GM12878 (cell line): ENCODE data around the gene TSEN54. TPM values are rescaled to one million over a fixed set of nuclear protein-coding genes. Genes with fewer than 3 reads are reported as not detected.

Experiments
- ASH2L ChIP-seq: fragments of 300-600, 200-600 bp; sonication (generic); IDR thresholded peaks from 2 replicates; pipeline ENCODE4 v1.6.1; 2017; ENCODE audit warnings: low read depth, mild to moderate bottlenecking, borderline replicate concordance
- BHLHE40 ChIP-seq, 2 experiments: fragments of 450-650 bp in 1 of 2; IDR thresholded peaks; 2 replicates each; pipeline ENCODE4 v1.6.1; 2011 to 2017; ENCODE audit warnings: low read depth in 2 of 2, borderline replicate concordance in 1 of 2, improper control_type of control experiment in 1 of 2, low read length in 1 of 2, mild to moderate bottlenecking in 1 of 2
- CREB1 ChIP-seq: IDR thresholded peaks from 2 replicates; pipeline ENCODE4 v1.6.1; 2012; ENCODE audit warnings: low read depth, mild to moderate bottlenecking, inconsistent platforms
- KAT2A ChIP-seq: conservative IDR thresholded peaks from 2 replicates; pipeline ENCODE4 v1.6.1; 2011; ENCODE audit warnings: low read depth, low read length; ENCODE audit not compliant: control insufficient read depth
- NFYB ChIP-seq: IDR thresholded peaks from 2 replicates; pipeline ENCODE4 v1.6.1; 2011; ENCODE audit warnings: low read depth, mild to moderate bottlenecking, low read length, improper control_type of control experiment, moderate library complexity; ENCODE audit not compliant: insufficient read depth
- PAX5 ChIP-seq: IDR thresholded peaks from 2 replicates; pipeline ENCODE4 v1.6.1; 2011; ENCODE audit warnings: low read depth, low read length, borderline replicate concordance
- POU2F2 ChIP-seq: IDR thresholded peaks from 3 replicates; pipeline ENCODE4 v1.6.1; 2011; ENCODE audit warnings: low read depth, mild to moderate bottlenecking, low read length, borderline replicate concordance
- RCOR1 ChIP-seq: conservative IDR thresholded peaks from 2 replicates; pipeline ENCODE4 v1.6.1; 2012; ENCODE audit warnings: low read depth, low read length, improper control_type of control experiment
- SP1 ChIP-seq: IDR thresholded peaks from one replicate; pipeline ENCODE4 v1.6.1; 2011; ENCODE audit warnings: low read depth, low read length
- STAT3 ChIP-seq: IDR thresholded peaks from 2 replicates; pipeline ENCODE4 v1.6.1; 2011; ENCODE audit warnings: low read depth, low read length, improper control_type of control experiment
- YBX1 ChIP-seq: fragments of 450-650 bp; IDR thresholded peaks from 2 replicates; pipeline ENCODE4 v1.6.1; 2016; ENCODE audit warnings: antibody characterized with exemption
- ZNF384 ChIP-seq: IDR thresholded peaks from 2 replicates; pipeline ENCODE4 v1.6.1; 2012; ENCODE audit warnings: low read depth, mild to moderate bottlenecking, low read length, improper control_type of control experiment, borderline replicate concordance
- ZSCAN29 ChIP-seq: fragments of 450-650 bp; IDR thresholded peaks from 2 replicates; pipeline ENCODE4 v1.6.1; 2017; ENCODE audit warnings: mild to moderate bottlenecking, moderate library complexity
- polyA plus RNA-seq, 11 experiments: library from polyadenylated mRNA; depleted of rRNA in 4 of 11; unstranded in 6 of 11; stranded (reverse) in 5 of 11; fragments of >200 nt; fragmentation: Nextera tagmentation in 4 of 11; fragmentation: Illumina TruSeq in 1 of 11; extraction: Ambion mirVana in 4 of 11; extraction: Trizol in 1 of 11; gene quantifications; 1 replicate in 1 of 11; 2 replicates in 10 of 11; pipeline versions ENCODE4 v1.2.1 to v1.2.3, GENCODE V29; 2011 to 2016; ENCODE audit warnings: inconsistent platforms in 2 of 11, missing spikeins in 2 of 11, low read depth in 1 of 11
- total RNA-seq, 4 experiments: library from RNA; depleted of rRNA in 3 of 4; stranded (reverse); fragments of >200 nt in 3 of 4; fragmentation: Illumina TruSeq in 1 of 4; extraction: Trizol in 1 of 4; gene quantifications; 2 replicates each; pipeline versions ENCODE4 v1.2.1 to v1.2.3, GENCODE V29; 2013 to 2021
- TF ChIP-seq, protein P1 (sequence below): fragments of 450-650 bp; formaldehyde crosslinking; IDR thresholded peaks from 2 replicates; pipeline ENCODE4 v1.4.0; 2022; ENCODE audit warnings: mild to moderate bottlenecking, moderate library complexity
- TF ChIP-seq, protein P2 (sequence below): fragments of 150-350 bp; IDR thresholded peaks from 2 replicates; pipeline ENCODE4 v1.6.1; 2014; ENCODE audit warnings: mild to moderate bottlenecking, low read depth, low read length
- TF ChIP-seq, protein P3 (sequence below): IDR thresholded peaks from 2 replicates; pipeline ENCODE4 v1.6.1; 2012; ENCODE audit warnings: mild to moderate bottlenecking, low read depth, low read length
- TF ChIP-seq, protein P4 (sequence below), 3 experiments: IDR thresholded peaks in 2 of 3; conservative IDR thresholded peaks in 1 of 3; 2 replicates each; pipeline ENCODE4 v1.5.1; 2011; ENCODE audit warnings: low read depth in 3 of 3, low read length in 3 of 3, mild to moderate bottlenecking in 3 of 3, control low read depth in 2 of 3, moderate library complexity in 2 of 3, inconsistent platforms in 1 of 3, mixed read lengths in 1 of 3; ENCODE audit not compliant: control insufficient read depth in 2 of 3, insufficient read depth in 1 of 3; ENCODE audit errors: extremely low read depth in 1 of 3
- TF ChIP-seq, protein P5 (sequence below): fragments of 450-650 bp; IDR thresholded peaks from 2 replicates; pipeline ENCODE4 v1.6.1; 2017; ENCODE audit warnings: mild to moderate bottlenecking

TSEN54 gene
- total and polyA plus RNA-seq, 10 of the 15 experiments (the other 5 are each of a cell fraction or from before 2014, with no cell fraction given): 7.1 to 48.0 (median 41.1) TPM

DNA sequence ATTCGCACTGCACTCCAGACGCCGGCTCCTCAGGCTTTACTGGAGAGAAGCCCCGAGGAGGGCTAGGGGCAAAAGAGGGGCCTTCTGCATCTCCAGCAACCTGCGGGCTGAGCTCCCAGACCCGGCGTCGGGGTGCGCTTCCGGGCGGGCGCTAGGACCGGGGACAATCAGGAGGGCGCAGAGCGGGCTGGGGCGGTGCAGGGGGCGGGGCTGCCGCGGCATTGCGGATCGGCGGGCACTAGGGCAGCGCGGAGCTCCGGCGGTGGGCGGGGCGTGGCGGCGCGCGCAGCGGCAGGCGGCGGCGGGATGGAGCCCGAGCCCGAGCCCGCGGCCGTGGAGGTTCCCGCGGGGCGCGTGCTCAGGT lies at the start of gene TSEN54 (continued):
- TF ChIP-seq, protein P1, sequence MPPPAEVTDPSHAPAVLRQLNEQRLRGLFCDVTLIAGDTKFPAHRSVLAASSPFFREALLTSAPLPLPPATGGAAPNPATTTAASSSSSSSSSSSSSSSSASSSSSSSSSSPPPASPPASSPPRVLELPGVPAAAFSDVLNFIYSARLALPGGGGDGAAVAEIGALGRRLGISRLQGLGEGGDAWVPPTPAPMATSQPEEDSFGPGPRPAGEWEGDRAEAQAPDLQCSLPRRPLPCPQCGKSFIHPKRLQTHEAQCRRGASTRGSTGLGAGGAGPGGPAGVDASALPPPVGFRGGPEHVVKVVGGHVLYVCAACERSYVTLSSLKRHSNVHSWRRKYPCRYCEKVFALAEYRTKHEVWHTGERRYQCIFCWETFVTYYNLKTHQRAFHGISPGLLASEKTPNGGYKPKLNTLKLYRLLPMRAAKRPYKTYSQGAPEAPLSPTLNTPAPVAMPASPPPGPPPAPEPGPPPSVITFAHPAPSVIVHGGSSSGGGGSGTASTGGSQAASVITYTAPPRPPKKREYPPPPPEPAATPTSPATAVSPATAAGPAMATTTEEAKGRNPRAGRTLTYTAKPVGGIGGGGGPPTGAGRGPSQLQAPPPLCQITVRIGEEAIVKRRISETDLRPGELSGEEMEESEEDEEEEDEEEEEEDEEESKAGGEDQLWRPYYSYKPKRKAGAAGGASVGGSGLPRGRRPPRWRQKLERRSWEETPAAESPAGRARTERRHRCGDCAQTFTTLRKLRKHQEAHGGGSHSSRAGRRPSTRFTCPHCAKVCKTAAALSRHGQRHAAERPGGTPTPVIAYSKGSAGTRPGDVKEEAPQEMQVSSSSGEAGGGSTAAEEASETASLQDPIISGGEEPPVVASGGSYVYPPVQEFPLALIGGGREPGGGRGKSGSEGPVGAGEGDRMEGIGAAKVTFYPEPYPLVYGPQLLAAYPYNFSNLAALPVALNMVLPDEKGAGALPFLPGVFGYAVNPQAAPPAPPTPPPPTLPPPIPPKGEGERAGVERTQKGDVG: no peak
- TF ChIP-seq, protein P2, sequence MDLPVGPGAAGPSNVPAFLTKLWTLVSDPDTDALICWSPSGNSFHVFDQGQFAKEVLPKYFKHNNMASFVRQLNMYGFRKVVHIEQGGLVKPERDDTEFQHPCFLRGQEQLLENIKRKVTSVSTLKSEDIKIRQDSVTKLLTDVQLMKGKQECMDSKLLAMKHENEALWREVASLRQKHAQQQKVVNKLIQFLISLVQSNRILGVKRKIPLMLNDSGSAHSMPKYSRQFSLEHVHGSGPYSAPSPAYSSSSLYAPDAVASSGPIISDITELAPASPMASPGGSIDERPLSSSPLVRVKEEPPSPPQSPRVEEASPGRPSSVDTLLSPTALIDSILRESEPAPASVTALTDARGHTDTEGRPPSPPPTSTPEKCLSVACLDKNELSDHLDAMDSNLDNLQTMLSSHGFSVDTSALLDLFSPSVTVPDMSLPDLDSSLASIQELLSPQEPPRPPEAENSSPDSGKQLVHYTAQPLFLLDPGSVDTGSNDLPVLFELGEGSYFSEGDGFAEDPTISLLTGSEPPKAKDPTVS: no peak
- TF ChIP-seq, protein P3, sequence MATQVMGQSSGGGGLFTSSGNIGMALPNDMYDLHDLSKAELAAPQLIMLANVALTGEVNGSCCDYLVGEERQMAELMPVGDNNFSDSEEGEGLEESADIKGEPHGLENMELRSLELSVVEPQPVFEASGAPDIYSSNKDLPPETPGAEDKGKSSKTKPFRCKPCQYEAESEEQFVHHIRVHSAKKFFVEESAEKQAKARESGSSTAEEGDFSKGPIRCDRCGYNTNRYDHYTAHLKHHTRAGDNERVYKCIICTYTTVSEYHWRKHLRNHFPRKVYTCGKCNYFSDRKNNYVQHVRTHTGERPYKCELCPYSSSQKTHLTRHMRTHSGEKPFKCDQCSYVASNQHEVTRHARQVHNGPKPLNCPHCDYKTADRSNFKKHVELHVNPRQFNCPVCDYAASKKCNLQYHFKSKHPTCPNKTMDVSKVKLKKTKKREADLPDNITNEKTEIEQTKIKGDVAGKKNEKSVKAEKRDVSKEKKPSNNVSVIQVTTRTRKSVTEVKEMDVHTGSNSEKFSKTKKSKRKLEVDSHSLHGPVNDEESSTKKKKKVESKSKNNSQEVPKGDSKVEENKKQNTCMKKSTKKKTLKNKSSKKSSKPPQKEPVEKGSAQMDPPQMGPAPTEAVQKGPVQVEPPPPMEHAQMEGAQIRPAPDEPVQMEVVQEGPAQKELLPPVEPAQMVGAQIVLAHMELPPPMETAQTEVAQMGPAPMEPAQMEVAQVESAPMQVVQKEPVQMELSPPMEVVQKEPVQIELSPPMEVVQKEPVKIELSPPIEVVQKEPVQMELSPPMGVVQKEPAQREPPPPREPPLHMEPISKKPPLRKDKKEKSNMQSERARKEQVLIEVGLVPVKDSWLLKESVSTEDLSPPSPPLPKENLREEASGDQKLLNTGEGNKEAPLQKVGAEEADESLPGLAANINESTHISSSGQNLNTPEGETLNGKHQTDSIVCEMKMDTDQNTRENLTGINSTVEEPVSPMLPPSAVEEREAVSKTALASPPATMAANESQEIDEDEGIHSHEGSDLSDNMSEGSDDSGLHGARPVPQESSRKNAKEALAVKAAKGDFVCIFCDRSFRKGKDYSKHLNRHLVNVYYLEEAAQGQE: no peak; the same call in 1 of the 2 replicates
- TF ChIP-seq ZNF384 (no peak), NFYB (no peak), PAX5 (no peak), RCOR1 (no peak), SP1 (peak; percentile 93), CREB1 (no peak; the same call in 1 of the 2 replicates), YBX1 (no peak), ZSCAN29 (peak; percentile 67; the same call in 1 of the 2 replicates), ASH2L (no peak), STAT3 (no peak), POU2F2 (no peak), BHLHE40 (IDR thresholded peaks at IDR 0.05; ENCODE audit: borderline replicate concordance in 1 of 2, low read depth in 2 of 2, low read length in 1 of 2) (peak in 1 of 2 experiments; percentile 81; a peak in 3 of 4 replicates), KAT2A (no peak)
- TF ChIP-seq, protein P4, sequence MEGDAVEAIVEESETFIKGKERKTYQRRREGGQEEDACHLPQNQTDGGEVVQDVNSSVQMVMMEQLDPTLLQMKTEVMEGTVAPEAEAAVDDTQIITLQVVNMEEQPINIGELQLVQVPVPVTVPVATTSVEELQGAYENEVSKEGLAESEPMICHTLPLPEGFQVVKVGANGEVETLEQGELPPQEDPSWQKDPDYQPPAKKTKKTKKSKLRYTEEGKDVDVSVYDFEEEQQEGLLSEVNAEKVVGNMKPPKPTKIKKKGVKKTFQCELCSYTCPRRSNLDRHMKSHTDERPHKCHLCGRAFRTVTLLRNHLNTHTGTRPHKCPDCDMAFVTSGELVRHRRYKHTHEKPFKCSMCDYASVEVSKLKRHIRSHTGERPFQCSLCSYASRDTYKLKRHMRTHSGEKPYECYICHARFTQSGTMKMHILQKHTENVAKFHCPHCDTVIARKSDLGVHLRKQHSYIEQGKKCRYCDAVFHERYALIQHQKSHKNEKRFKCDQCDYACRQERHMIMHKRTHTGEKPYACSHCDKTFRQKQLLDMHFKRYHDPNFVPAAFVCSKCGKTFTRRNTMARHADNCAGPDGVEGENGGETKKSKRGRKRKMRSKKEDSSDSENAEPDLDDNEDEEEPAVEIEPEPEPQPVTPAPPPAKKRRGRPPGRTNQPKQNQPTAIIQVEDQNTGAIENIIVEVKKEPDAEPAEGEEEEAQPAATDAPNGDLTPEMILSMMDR (IDR thresholded peaks at IDR 0.05 in 2 of 3, conservative IDR thresholded peaks at IDR 0.05 in 1 of 3; ENCODE audit: control insufficient read depth in 2 of 3, extremely low read depth in 1 of 3, insufficient read depth in 1 of 3, low read depth in 3 of 3, low read length in 3 of 3): 0 out of 6 replicates have a peak, but pooled peaks of 1 of the 3 experiments have one; percentile 3
- TF ChIP-seq, protein P5, sequence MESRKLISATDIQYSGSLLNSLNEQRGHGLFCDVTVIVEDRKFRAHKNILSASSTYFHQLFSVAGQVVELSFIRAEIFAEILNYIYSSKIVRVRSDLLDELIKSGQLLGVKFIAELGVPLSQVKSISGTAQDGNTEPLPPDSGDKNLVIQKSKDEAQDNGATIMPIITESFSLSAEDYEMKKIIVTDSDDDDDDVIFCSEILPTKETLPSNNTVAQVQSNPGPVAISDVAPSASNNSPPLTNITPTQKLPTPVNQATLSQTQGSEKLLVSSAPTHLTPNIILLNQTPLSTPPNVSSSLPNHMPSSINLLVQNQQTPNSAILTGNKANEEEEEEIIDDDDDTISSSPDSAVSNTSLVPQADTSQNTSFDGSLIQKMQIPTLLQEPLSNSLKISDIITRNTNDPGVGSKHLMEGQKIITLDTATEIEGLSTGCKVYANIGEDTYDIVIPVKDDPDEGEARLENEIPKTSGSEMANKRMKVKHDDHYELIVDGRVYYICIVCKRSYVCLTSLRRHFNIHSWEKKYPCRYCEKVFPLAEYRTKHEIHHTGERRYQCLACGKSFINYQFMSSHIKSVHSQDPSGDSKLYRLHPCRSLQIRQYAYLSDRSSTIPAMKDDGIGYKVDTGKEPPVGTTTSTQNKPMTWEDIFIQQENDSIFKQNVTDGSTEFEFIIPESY: no peak
